Neural cell (in vitro differentiated cells): ENCODE measurements around the gene RGS17. TPM values are rescaled to one million over a fixed set of nuclear protein-coding genes. Genes with fewer than 3 reads are reported as not detected.

Experiments used
- H2AFZ ChIP-seq: fragments of 200-600, 300-800 bp; sonication (generic), shearing (Covaris generic); 2 replicates; pipeline ENCODE4 v1.6.0; 2014; ENCODE audit warnings: low read depth, mild to moderate bottlenecking, antibody characterized with exemption, low read length, moderate library complexity
- H3F3A ChIP-seq: fragments of 200-600 bp; shearing (Covaris generic); 2 replicates; pipeline ENCODE4 v1.6.1; 2016; ENCODE audit warnings: mild to moderate bottlenecking, moderate library complexity, mixed read lengths, antibody characterized with exemption, low read length; ENCODE audit not compliant: insufficient read depth, poor library complexity, severe bottlenecking
- H3K27ac ChIP-seq: fragments of 200-600, 300-800 bp; sonication (generic), shearing (Covaris generic); 2 replicates; pipeline ENCODE4 v1.5.1; 2014; ENCODE audit warnings: mild to moderate bottlenecking, low read length, moderate library complexity
- H3K27me3 ChIP-seq: fragments of 300-800, 200-600 bp; sonication (generic), shearing (Covaris generic); 2 replicates; pipeline ENCODE4 v1.6.0; 2014; ENCODE audit warnings: mild to moderate bottlenecking, low read depth, low read length, moderate library complexity; ENCODE audit not compliant: insufficient read depth
- H3K36me3 ChIP-seq: fragments of 300-800, 200-600 bp; sonication (generic), shearing (Covaris generic); 2 replicates; pipeline ENCODE4 v1.5.1; 2014; ENCODE audit warnings: mild to moderate bottlenecking, antibody characterized with exemption, low read length, moderate library complexity; ENCODE audit not compliant: insufficient read depth
- H3K4me2 ChIP-seq: fragments of 300-800, 200-600 bp; sonication (generic), shearing (Covaris generic); 2 replicates; pipeline ENCODE4 v1.6.0; 2014; ENCODE audit warnings: mild to moderate bottlenecking, low read length
- H3K4me3 ChIP-seq: fragments of 300-800, 200-600 bp; sonication (generic), shearing (Covaris generic); 2 replicates; pipeline ENCODE4 v1.5.1; 2014; ENCODE audit warnings: mild to moderate bottlenecking, low read length, moderate library complexity
- H3K79me2 ChIP-seq: fragments of 200-600 bp; shearing (Covaris generic); replicated peaks from 2 replicates; pipeline ENCODE4 v1.6.0; 2014; ENCODE audit warnings: mild to moderate bottlenecking, low read length, moderate library complexity; ENCODE audit not compliant: insufficient read depth
- H3K9ac ChIP-seq: fragments of 300-800, 200-600 bp; sonication (generic), shearing (Covaris generic); 2 replicates; pipeline ENCODE4 v1.6.1; 2016; ENCODE audit warnings: mild to moderate bottlenecking, low read length, mixed read lengths
- H3K9me2 ChIP-seq: fragments of 200-600 bp; shearing (Covaris generic); 2 replicates; pipeline ENCODE4 v1.6.1; 2016; ENCODE audit warnings: mild to moderate bottlenecking, low read length, mixed read lengths; ENCODE audit not compliant: insufficient read depth
- H3K9me3 ChIP-seq: fragments of 200-600, 300-800 bp; sonication (generic), shearing (Covaris generic); 2 replicates; pipeline ENCODE4 v1.6.1; 2016; ENCODE audit warnings: mild to moderate bottlenecking, mixed run types, low read length, moderate library complexity, mixed read lengths
- H4K20me1 ChIP-seq: fragments of 200-600 bp; shearing (Covaris generic); 2 replicates; pipeline ENCODE4 v1.6.1; 2016; ENCODE audit warnings: mild to moderate bottlenecking, mixed run types; ENCODE audit not compliant: insufficient read depth
- EP300 ChIP-seq: fragments of 450-650 bp; conservative IDR thresholded peaks from 2 replicates; pipeline ENCODE4 v1.6.1; 2014; ENCODE audit warnings: antibody characterized with exemption, mild to moderate bottlenecking, moderate library complexity; ENCODE audit not compliant: poor library complexity, severe bottlenecking
- EZH2 ChIP-seq: fragments of 200-600, 300-800 bp; shearing (Covaris generic), sonication (generic); IDR thresholded peaks from 2 replicates; pipeline ENCODE4 v1.6.1; 2014; ENCODE audit warnings: antibody characterized with exemption, low read length, borderline replicate concordance, mild to moderate bottlenecking; ENCODE audit not compliant: insufficient read depth, poor library complexity, severe bottlenecking
- MXI1 ChIP-seq: fragments of 450-650 bp; conservative IDR thresholded peaks from 2 replicates; pipeline ENCODE4 v1.6.1; 2014; ENCODE audit warnings: antibody characterized with exemption, mild to moderate bottlenecking; ENCODE audit not compliant: poor library complexity, severe bottlenecking
- POLR2AphosphoS5 ChIP-seq: IDR thresholded peaks from 2 replicates; pipeline ENCODE4 v1.6.1; 2012
- RAD21 ChIP-seq: fragments of 450-650 bp; conservative IDR thresholded peaks from 2 replicates; pipeline ENCODE4 v1.6.1; 2014; ENCODE audit warnings: antibody characterized with exemption, mild to moderate bottlenecking, moderate library complexity
- SMC3 ChIP-seq: fragments of 450-650 bp; conservative IDR thresholded peaks from 2 replicates; pipeline ENCODE4 v1.6.1; 2014; ENCODE audit warnings: antibody characterized with exemption, mild to moderate bottlenecking, moderate library complexity; ENCODE audit not compliant: poor library complexity
- TAF1 ChIP-seq: IDR thresholded peaks from 2 replicates; pipeline ENCODE4 v1.6.1; 2012; ENCODE audit warnings: low read depth
- polyA plus RNA-seq: library from polyadenylated mRNA; depleted of rRNA; stranded (reverse); fragments of >200 nt; gene quantifications from 2 replicates; pipeline ENCODE4 v1.2.3, GENCODE V29; 2014
- TF ChIP-seq, protein P1 (sequence below): fragments of 450-650 bp; IDR thresholded peaks from 2 replicates; pipeline ENCODE4 v1.5.1; 2014; ENCODE audit warnings: antibody characterized with exemption, mild to moderate bottlenecking, moderate library complexity; ENCODE audit not compliant: poor library complexity, severe bottlenecking
- TF ChIP-seq, protein P2 (sequence below): IDR thresholded peaks from 2 replicates; pipeline ENCODE4 v1.6.1; 2012; ENCODE audit warnings: borderline replicate concordance

RGS17 gene
- polyA plus RNA-seq, 1 donor from 2014 or later, result 44.9 TPM

DNA sequence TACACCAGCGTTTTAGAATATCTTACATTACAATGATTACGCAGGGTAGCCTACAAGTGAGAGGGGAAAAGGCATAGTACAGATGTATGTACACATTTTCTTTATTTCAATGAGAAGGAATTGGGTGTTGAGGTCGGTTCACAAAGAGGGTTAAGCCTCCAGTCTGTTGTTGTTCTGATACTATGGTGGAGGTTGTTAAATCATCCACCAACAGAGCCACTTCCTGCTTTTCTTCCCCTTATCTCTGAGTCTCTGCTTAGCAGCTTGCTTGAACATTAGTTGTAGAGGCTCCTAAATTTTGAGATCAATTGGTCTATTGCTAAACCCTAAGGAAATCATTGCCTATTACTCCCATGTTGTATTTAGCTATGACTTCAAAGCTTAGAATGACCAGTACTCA lies 7.3 kb downstream of the RGS17 start:
- no peak overlapping the region for H2AFZ ChIP-seq
- H3K79me2 ChIP-seq, result peaks cover 18% of the 10 kb centered on the region
- no peaks in the 10 kb centered on the region for H3F3A ChIP-seq
- no peak overlapping the region for H3K4me3 ChIP-seq
- H3K36me3 ChIP-seq, result no peaks in the 10 kb centered on the region
- H3K27ac ChIP-seq, result peak overlapping the region; percentile 46
- H3K9me3 ChIP-seq, result no peaks in the 10 kb centered on the region
- no peaks in the 10 kb centered on the region for H3K27me3 ChIP-seq
- H3K9me2 ChIP-seq, result no peaks in the 10 kb centered on the region
- no peak overlapping the region for H3K4me2 ChIP-seq
- TF ChIP-seq EP300, result no peak
- TF ChIP-seq, protein P1, sequence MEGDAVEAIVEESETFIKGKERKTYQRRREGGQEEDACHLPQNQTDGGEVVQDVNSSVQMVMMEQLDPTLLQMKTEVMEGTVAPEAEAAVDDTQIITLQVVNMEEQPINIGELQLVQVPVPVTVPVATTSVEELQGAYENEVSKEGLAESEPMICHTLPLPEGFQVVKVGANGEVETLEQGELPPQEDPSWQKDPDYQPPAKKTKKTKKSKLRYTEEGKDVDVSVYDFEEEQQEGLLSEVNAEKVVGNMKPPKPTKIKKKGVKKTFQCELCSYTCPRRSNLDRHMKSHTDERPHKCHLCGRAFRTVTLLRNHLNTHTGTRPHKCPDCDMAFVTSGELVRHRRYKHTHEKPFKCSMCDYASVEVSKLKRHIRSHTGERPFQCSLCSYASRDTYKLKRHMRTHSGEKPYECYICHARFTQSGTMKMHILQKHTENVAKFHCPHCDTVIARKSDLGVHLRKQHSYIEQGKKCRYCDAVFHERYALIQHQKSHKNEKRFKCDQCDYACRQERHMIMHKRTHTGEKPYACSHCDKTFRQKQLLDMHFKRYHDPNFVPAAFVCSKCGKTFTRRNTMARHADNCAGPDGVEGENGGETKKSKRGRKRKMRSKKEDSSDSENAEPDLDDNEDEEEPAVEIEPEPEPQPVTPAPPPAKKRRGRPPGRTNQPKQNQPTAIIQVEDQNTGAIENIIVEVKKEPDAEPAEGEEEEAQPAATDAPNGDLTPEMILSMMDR, result no peak
- no peak for TF ChIP-seq SMC3
- TF ChIP-seq TAF1, result no peak
- TF ChIP-seq MXI1, result no peak
- no peak for TF ChIP-seq EZH2
- TF ChIP-seq, protein P2, sequence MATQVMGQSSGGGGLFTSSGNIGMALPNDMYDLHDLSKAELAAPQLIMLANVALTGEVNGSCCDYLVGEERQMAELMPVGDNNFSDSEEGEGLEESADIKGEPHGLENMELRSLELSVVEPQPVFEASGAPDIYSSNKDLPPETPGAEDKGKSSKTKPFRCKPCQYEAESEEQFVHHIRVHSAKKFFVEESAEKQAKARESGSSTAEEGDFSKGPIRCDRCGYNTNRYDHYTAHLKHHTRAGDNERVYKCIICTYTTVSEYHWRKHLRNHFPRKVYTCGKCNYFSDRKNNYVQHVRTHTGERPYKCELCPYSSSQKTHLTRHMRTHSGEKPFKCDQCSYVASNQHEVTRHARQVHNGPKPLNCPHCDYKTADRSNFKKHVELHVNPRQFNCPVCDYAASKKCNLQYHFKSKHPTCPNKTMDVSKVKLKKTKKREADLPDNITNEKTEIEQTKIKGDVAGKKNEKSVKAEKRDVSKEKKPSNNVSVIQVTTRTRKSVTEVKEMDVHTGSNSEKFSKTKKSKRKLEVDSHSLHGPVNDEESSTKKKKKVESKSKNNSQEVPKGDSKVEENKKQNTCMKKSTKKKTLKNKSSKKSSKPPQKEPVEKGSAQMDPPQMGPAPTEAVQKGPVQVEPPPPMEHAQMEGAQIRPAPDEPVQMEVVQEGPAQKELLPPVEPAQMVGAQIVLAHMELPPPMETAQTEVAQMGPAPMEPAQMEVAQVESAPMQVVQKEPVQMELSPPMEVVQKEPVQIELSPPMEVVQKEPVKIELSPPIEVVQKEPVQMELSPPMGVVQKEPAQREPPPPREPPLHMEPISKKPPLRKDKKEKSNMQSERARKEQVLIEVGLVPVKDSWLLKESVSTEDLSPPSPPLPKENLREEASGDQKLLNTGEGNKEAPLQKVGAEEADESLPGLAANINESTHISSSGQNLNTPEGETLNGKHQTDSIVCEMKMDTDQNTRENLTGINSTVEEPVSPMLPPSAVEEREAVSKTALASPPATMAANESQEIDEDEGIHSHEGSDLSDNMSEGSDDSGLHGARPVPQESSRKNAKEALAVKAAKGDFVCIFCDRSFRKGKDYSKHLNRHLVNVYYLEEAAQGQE, result no peak
- TF ChIP-seq RAD21, result no peak
- TF ChIP-seq POLR2AphosphoS5, result no peak
- H4K20me1 ChIP-seq, result no peaks in the 10 kb centered on the region
- no peak overlapping the region for H3K9ac ChIP-seq

DNA sequence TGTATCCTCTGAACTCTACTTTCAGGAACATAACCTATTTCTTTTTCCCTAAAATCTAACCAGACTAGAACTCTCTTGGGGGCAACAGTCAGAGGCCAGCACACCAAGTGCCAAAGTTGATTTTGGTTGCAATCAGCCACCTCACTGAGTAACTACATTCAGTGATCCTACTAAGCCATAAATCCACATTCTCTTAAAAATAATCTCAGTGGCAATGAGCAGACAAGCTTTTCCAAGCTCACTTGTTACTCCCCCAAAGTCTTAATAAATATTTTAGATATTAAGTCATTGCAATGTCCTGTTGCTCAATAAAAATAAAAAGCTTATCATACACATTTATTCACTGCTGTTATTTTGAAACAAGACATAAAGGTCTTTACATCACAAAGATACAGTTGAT lies 9.8 kb downstream of the RGS17 start:
- TF ChIP-seq EP300 (no peak), MXI1 (no peak), RAD21 (no peak), TAF1 (no peak), EZH2 (no peak), SMC3 (no peak), POLR2AphosphoS5 (no peak)
- TF ChIP-seq, protein P1, result no peak
- TF ChIP-seq, protein P2, result no peak
- H3K36me3 ChIP-seq, result no peaks in the 10 kb centered on the region

More for the DNA sequence above, 9.8 kb downstream of the RGS17 start:
- Histone ChIP-seq H3K79me2 (no peaks in the 10 kb centered on the region), H3F3A (no peaks in the 10 kb centered on the region), H3K9me3 (no peaks in the 10 kb centered on the region), H4K20me1 (no peaks in the 10 kb centered on the region), H2AFZ (no peak overlapping the region), H3K4me3 (no peak overlapping the region), H3K27me3 (no peaks in the 10 kb centered on the region), H3K9me2 (no peaks in the 10 kb centered on the region), H3K27ac (no peak overlapping the region), H3K9ac (no peak overlapping the region), H3K4me2 (no peak overlapping the region)
